GM18508 (cell line): Measurements from ENCODE around the gene JCHAIN.
A peak's percentile ranks its signal among the peaks of the same experiment; 100 is the strongest.
"Not testable (repeated sequence)": the region's sequence is repeated elsewhere in the genome, so short reads cannot be mapped to it uniquely, and the experiment has no call there.

Experiments
- ATAC-seq: cut with Tn5 transposase; IDR thresholded peaks from one replicate; pipeline ENCODE4 v1.9.1; 2021; ENCODE audit warnings: moderate number of reproducible peaks; ENCODE audit not compliant: insufficient read depth, unreplicated experiment

The JCHAIN gene

DNA sequence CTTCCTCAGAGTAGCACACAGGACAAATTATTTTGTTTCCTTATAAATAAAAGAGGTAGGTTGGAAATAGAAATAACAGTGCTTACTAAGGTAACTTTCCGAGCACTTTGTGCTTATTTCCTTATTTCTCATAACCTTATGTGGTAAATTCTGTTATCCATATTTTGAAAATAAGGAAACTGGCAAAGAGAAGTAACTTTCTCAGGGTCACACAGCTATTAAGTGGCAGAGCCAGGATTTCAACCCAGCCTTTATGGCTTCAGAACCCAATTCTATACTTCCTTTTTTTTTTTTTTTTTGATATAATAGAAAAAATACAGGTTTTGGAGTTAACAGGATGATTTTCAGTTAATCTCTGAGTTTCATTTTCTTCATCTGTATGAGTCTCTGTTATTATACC lies 25.4 kb upstream of the JCHAIN start:
- ATAC-seq: no peak

GRCh38 chr4:70688795-70689231 lies 22.5 kb upstream of the JCHAIN start:
- ATAC-seq: no peak

DNA sequence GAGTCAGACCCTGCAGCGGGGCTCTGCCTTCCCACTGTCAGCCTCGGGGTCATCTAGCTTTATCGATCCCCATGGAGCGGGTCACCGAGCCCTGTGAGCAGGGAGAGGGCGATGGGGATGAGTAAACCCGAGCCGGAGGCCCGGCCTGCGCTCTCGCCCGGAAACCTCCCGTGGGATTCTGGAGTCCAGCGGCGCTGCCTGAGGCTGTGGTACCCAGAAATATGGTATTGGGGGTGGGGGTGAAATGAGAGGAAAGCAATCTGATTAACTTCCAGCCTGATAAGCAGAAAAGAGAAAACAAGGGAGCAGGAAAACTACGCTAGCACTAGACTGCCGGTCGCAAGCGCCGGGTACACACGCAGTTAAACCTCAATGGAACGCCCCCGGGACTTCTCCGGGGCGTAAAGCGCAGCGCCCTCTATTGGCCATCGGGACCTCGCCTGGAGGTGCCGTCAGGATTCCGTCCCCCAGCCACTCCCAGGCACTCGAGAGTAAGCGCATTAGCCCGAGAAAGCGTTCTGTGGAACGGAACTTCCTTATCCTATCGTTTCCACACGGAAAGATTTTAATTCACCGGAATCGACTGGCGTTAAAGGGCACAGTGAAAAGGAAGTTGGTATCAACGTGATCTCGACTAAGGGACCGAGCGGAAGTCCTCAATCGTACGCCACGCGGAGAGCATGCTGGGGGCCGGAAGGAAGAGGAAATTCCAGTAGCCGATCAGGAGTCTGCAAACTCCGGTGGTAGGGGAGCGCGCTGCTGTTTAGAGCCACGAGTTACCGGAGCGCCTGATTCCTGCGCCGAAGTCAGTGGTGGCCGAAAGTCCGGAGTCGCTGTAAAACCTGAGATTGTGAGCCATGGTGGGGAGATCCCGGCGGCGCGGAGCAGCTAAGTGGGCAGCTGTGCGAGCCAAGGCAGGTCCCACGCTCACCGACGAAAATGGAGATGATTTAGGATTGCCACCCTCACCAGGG lies 21.8 kb upstream of the JCHAIN start, which contains the start of gene UTP3:
TSS of gene UTP3 (plus strand) at position 712 of the 974 bp plus-strand sequence. CDS start at position 858, 146 bp downstream.
- peak; percentile 85 for ATAC-seq

- ATAC-seq: peak; percentile 1
These were observed 21.1 kb upstream of the JCHAIN start for GRCh38 chr4:70687392-70687791.

- ATAC-seq: not testable (repeated sequence)
These were observed 15.8 kb upstream of the JCHAIN start for GRCh38 chr4:70682142-70682541.

DNA sequence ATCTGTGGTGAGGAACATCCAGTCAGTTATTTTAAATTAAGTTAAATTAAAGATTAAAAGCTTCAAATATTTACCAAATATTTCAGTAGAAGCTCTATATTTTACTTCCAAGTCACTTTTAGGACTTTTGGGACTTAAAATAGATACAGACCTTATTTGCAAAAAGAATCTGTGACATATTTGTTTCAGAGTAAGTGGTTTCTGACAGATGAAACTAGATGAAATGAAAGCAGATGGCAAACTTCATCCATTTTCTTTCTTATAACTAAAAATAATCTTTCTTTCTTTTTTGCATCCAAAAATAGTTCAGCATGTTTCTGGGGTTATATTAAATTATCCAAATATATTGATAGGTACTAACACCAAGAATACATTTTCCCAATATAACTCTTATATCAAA lies 15.4 kb upstream of the JCHAIN start:
- ATAC-seq: no peak

- no peak for ATAC-seq
These were observed 14.6 kb upstream of the JCHAIN start for GRCh38 chr4:70680934-70681333.

DNA sequence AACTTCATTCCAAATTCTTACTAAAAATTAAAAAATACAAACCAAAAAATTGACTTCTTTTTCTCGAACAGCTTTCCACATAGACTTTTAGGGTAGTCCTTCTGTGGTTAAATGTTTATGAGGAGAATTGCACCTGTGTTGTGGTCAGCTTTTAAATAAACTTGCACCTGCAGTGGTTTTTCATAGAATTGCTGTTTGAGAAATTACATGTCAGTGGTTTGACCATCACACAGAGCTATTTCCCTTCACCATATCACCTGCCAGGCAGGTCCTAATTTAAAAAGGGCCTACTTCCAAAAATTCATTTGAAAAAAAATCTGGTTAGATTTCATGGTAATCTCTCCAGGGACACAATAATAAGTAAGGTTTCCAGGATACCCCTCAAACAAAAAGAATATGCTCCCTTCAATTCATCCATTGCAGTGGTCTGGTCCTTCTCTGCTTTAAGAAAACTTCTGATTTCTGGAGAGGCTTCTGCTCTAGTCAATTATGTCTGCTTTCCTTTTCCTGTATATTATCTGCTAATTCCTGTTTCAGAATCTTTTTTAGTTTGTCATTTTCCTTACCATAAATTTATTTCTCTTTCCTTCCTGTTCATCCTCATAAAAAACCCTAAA lies 12.2 kb upstream of the JCHAIN start:
- ATAC-seq: peak; percentile 62

DNA sequence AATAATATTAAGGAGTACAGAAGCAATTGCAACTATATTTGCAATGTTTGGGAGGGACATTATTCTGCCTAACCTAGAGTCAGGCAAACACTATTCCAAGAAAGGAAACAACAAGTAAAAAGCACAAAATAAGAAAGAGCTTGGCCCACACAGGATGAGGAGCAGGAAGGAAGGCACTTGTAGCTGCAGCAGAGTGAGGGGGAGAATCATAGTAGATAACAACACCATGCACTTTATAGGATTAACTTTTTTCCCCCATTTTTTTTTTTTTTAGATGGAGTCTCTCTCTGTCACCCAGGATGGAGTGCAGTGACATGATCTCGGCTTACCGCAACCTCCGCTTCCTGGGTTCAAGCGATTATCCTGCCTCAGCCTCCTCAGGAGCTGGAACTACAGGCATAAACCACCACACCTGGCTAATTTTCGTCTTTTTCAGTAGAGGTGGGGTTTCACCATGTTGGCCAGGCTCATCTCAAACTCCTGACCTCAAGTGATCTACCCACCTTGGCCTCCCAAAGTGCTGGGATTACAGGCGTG lies 10.3 kb upstream of the JCHAIN start:
- ATAC-seq: no peak

DNA sequence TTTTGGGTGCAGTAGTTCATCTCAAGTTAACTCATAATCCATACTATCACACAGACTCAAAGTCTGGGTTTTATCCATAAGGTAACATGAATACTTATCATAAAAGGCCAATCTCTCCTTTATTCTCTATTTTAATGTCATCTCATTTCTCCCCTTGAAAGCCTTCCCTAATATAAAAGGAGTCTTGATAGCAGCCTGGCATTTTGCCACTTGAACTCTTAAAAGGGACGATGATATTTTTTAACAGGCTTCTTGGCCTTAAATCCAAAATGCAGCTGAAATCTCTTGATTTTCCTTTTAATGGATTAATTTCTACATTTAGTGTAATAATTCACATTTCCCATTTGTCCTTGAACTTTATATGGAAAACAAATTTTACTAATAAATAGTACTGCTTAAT lies 8.4 kb upstream of the JCHAIN start:
- no peak for ATAC-seq

GRCh38 chr4:70674191-70674590 lies 7.9 kb upstream of the JCHAIN start:
- ATAC-seq: no peak

- ATAC-seq: no peak
These were observed 4.8 kb upstream of the JCHAIN start for GRCh38 chr4:70671091-70671490.

- no peak for ATAC-seq
These were observed 4.2 kb upstream of the JCHAIN start for GRCh38 chr4:70670332-70671014.

- peak; percentile 39 for ATAC-seq
These were observed 1.6 kb upstream of the JCHAIN start for GRCh38 chr4:70667740-70668535.

GRCh38 chr4:70661309-70661922 lies 4.9 kb downstream of the JCHAIN start:
- ATAC-seq: peak; percentile 84

DNA sequence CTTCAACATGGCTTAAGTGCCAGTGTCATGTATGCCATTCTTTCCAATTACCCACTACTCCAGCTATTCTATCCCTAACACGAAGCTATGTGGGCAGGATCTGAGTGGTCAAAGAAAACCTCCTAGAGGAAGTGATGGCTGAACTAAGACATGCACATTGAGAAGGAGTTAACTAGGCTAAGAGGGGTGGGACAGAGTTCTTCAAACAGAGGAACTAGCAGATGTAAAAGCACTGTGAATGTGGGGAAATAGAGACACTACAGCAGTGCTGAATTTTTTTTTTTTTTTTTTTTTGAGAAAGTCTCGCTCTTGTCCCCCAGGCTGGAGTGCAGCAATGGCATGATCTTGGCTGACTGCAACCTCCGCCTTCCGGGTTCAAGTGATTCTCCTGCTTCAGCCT lies 6.2 kb downstream of the JCHAIN start:
- ATAC-seq: no peak

DNA sequence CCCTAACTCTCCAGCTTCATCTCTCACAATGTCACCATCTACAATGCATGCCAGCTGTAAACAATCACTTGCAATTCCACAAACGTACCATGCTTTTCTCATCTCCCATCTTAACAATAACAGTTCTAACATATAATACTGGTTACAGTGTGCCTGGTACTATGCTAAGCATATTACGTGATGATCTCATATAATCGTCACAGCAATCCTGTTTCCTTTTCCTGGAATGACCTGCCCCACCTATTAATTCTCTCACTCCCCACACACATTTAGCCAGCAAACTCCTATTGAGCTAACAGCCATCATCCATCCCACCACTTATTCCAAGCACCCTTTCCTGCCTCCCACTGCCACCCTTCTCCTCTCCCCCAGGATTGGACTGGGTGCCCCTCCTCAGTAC lies 7.9 kb downstream of the JCHAIN start:
- ATAC-seq: no peak

- no peak for ATAC-seq
These were observed 9.0 kb downstream of the JCHAIN start for GRCh38 chr4:70657326-70657725.

GRCh38 chr4:70654605-70655011 lies 11.7 kb downstream of the JCHAIN start:
- no peak for ATAC-seq
